ENCODE measurements around the gene AKR1D1.

- TF ChIP-seq CTCF (IDR thresholded peaks at IDR 0.05; ENCODE audit: extremely low read depth in 1 of 2, insufficient read depth in 1 of 2, low read depth in 1 of 2, low read length in 2 of 2) (no peak), POLR2AphosphoS5 (IDR thresholded peaks at IDR 0.05; ENCODE audit: insufficient read depth, low read depth, low read length) (no peak), GATA2 (IDR thresholded peaks at IDR 0.05; ENCODE audit: insufficient read depth, insufficient read length, low read depth, low read length) (no peak), POLR2A (IDR thresholded peaks at IDR 0.05; ENCODE audit: low read depth, low read length) (no peak), FOS (IDR thresholded peaks at IDR 0.05; ENCODE audit: borderline replicate concordance, insufficient read depth, low read length) (no peak), EZH2 (IDR thresholded peaks at IDR 0.05; ENCODE audit: borderline replicate concordance, low read depth, low read length, severe bottlenecking) (no peak), JUN (IDR thresholded peaks at IDR 0.05; ENCODE audit: borderline replicate concordance, insufficient read depth, insufficient read length, low read depth) (no peak), MAX (IDR thresholded peaks at IDR 0.05; ENCODE audit: insufficient read depth, insufficient read length) (no peak), MYC (IDR thresholded peaks at IDR 0.05; ENCODE audit: low read depth, low read length) (no peak)
Observed at GRCh38 chr7:138105221-138105620, 29.0 kb downstream of the AKR1D1 start.
